Sigmoid colon (tissue), 7 donors: ENCODE results near the gene CHKA. TPM values are rescaled to one million over a fixed set of nuclear protein-coding genes. Genes with fewer than 3 reads are reported as not detected.

ENCODE experiments used
- DNase-seq: peaks from one replicate; pipeline ENCODE4 v3.0.0-alpha.2; 2019
- H3K27ac ChIP-seq, 4 donors: fragments of 200-600 bp; sonication (generic); one replicate each; pipeline ENCODE4 v1.5.1; 2016 to 2019; ENCODE audit warnings: mild to moderate bottlenecking in 1 of 4
- H3K27me3 ChIP-seq, 3 donors: fragments of 200-600 bp; sonication (generic); one replicate each; pipeline ENCODE4 v1.5.1; 2019; ENCODE audit warnings: mild to moderate bottlenecking in 1 of 3
- H3K36me3 ChIP-seq, 4 donors: fragments of 200-600 bp; sonication (generic); one replicate each; pipeline ENCODE4 v1.5.1; 2016 to 2019
- H3K4me1 ChIP-seq, 4 donors: fragments of 200-600 bp; sonication (generic); one replicate each; pipeline ENCODE4 v1.5.1; 2017 to 2019
- H3K4me3 ChIP-seq, 4 donors: fragments of 200-600 bp; sonication (generic); one replicate each; pipeline ENCODE4 v1.5.1; 2017 to 2019; ENCODE audit warnings: mild to moderate bottlenecking in 2 of 4, moderate library complexity in 1 of 4
- H3K9me3 ChIP-seq, 4 donors: fragments of 200-600 bp in 3 of 4; sonication (generic) in 3 of 4; one replicate each; pipeline versions ENCODE4 v1.5.1 to v1.6.1; 2013 to 2019
- CTCF ChIP-seq, 4 experiments: fragments of 450-650 bp in 3 of 4; fragments of 200-600 bp in 1 of 4; IDR thresholded peaks; one replicate each; pipeline ENCODE4 v1.5.1; 2016 to 2019; ENCODE audit warnings: antibody characterized with exemption in 4 of 4, mild to moderate bottlenecking in 3 of 4, moderate library complexity in 2 of 4
- EP300 ChIP-seq, 4 donors: sonication (generic); formaldehyde crosslinking; IDR thresholded peaks; one replicate each; pipeline ENCODE4 v1.6.1; 2017; ENCODE audit warnings: antibody characterized with exemption in 4 of 4
- POLR2A ChIP-seq, 2 donors: fragments of 450-650 bp; IDR thresholded peaks; one replicate each; pipeline ENCODE4 v1.6.1; 2016; ENCODE audit warnings: antibody characterized with exemption in 2 of 2, mild to moderate bottlenecking in 2 of 2, moderate library complexity in 2 of 2
- POLR2AphosphoS5 ChIP-seq, 4 donors: sonication (generic); formaldehyde crosslinking; IDR thresholded peaks; one replicate each; pipeline ENCODE4 v1.6.1; 2017; ENCODE audit warnings: antibody characterized with exemption in 4 of 4
- WGBS, 2 donors: extraction: QIAGEN DNeasy Blood & Tissue Kit; methylation state at CpG; one replicate each; pipeline ENCODE4 v1.1.7; 2013; 5-methylcytosine and 5-hydroxymethylcytosine counted together
- intact Hi-C: fragments of 100-400 bp; cut with DNase I; formaldehyde crosslinking; loops from one replicate; pipeline ENCODE4 v1.15.1; 2023
- polyA plus RNA-seq, 3 donors: library from polyadenylated mRNA; stranded (reverse); fragments of 200-250 nt; gene quantifications; one replicate each; pipeline ENCODE4 v1.2.3, GENCODE V29; 2013
- total RNA-seq, 4 donors: library from RNA; depleted of rRNA; stranded (reverse); fragments of >200 nt; gene quantifications; one replicate each; pipeline ENCODE4 v1.1.0, GENCODE V29; 2016
- donor health status: healthy with polysubstance abuse.
- donor health status: Bipolar disorder and iron deficiency.
- donor health status: healthy.

The CHKA gene
- total and polyA plus RNA-seq, 7 donors, result 16.4 to 41.0 (median 27.0) TPM

DNA sequence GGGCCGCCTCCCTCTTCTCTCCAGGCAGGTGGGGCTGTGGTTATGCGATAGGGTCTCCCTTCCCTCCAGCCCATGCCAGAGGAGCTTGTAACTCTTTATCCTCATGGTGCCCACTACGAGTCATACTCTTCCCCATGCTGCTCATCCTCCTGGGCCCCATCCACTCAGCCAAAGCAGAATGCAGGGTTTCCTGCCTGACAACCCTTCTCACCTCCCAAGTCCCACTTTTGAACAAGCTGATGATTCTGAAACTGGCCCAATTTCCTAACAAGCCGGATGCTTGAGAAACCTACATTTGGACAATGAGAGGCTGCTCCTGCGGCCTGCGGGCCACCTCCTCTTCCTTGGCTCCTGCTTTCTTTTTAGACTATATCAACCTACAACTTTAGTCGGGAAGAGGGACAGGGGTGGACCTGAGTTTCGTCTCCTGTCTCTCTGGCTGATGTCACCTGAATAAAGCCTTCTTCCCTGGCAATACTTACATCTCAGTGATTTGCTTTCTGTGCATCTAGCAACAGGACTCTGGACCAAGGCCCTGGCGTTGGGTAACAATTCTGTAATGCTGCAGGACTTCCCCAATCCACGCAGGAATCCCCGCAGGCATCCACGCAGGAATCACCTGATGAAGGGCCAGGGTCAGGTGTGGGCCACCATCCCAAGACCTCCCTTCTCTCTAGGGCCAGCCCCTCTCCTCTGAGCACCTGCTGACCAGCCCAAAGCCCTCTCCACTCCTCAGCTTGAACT is 92.2 kb downstream of the CHKA start:
- TF ChIP-seq CTCF (IDR thresholded peaks at IDR 0.05) (no peak), POLR2A (IDR thresholded peaks at IDR 0.05) (no peak), EP300 (IDR thresholded peaks at IDR 0.05) (no peak), POLR2AphosphoS5 (IDR thresholded peaks at IDR 0.05) (no peak)
- intact Hi-C loops, result no loop called here
- WGBS, 2 donors, result 89 to 92% methylated on average over 12 of the region's 12 CpGs
- Histone ChIP-seq H3K27ac (no peak overlapping the region), H3K9me3 (peaks cover 0 to 4% (median 0%) of the 10 kb centered on the region in 4 donors), H3K4me3 (no peak overlapping the region), H3K4me1 (peaks cover 0 to 32% (median 27%) of the 10 kb centered on the region in 4 donors), H3K27me3 (no peaks in the 10 kb centered on the region), H3K36me3 (peaks cover 5 to 31% (median 17%) of the 10 kb centered on the region in 4 donors)
- DNase-seq, result no peak

DNA sequence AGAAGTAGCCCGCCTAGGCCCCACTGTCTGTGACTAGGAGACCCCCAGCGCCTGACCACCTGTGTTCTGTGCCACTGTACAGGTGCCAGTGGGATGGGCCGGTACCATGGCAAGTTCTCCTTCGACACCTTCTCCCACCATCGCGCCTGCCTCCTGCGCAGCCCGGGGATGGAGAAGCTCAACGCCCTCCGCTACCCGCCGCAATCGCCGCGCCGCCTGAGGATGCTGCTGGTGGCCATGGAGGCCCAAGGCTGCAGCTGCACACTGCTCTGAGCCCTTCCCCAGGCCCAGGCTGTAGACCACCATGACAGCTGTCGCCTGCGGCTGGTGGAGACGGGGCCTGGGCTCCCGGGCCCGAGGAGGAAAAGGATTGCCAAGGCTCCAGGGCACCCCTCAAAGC is 93.5 kb downstream of the CHKA start:
- intact Hi-C loops, result no loop called here

GRCh38 chr11:68026391-68027105 is 94.6 kb downstream of the CHKA start:
- H3K9me3 ChIP-seq, result peaks cover 0 to 4% (median 0%) of the 10 kb centered on the region in 4 donors
- DNase-seq, result no peak
- WGBS, 2 donors, result 85 to 89% methylated on average over 18 of the region's 18 CpGs
- no peak overlapping the region for H3K27ac ChIP-seq
- H3K4me3 ChIP-seq, result no peak overlapping the region
- H3K27me3 ChIP-seq, result no peaks in the 10 kb centered on the region
- intact Hi-C loops, result no loop called here
- peaks cover 0 to 18% (median 12%) of the 10 kb centered on the region in 4 donors for H3K4me1 ChIP-seq
- peaks cover 0 to 20% (median 4%) of the 10 kb centered on the region in 4 donors for H3K36me3 ChIP-seq
- no peak for TF ChIP-seq CTCF (IDR thresholded peaks at IDR 0.05)
- TF ChIP-seq POLR2AphosphoS5 (IDR thresholded peaks at IDR 0.05), result no peak
- no peak for TF ChIP-seq EP300 (IDR thresholded peaks at IDR 0.05)
- TF ChIP-seq POLR2A (IDR thresholded peaks at IDR 0.05), result no peak

More for the DNA sequence above, 93.5 kb downstream of the CHKA start:
- Histone ChIP-seq H3K4me1 (peaks cover 0 to 29% (median 23%) of the 10 kb centered on the region in 4 donors), H3K27me3 (no peaks in the 10 kb centered on the region), H3K9me3 (peaks cover 0 to 4% (median 0%) of the 10 kb centered on the region in 4 donors), H3K27ac (no peak overlapping the region), H3K4me3 (no peak overlapping the region), H3K36me3 (peaks cover 0 to 18% (median 4%) of the 10 kb centered on the region in 4 donors)
- no peak for TF ChIP-seq POLR2A (IDR thresholded peaks at IDR 0.05)
- TF ChIP-seq CTCF (IDR thresholded peaks at IDR 0.05), result no peak
- no peak for TF ChIP-seq EP300 (IDR thresholded peaks at IDR 0.05)
- TF ChIP-seq POLR2AphosphoS5 (IDR thresholded peaks at IDR 0.05), result no peak
- WGBS, 2 donors, result 95 to 97% methylated on average over 21 of the region's 21 CpGs
- no peak for DNase-seq

- DNase-seq, result no peak
- Histone ChIP-seq H3K36me3 (peaks cover 0 to 20% (median 4%) of the 10 kb centered on the region in 4 donors), H3K4me3 (no peak overlapping the region), H3K4me1 (peaks cover 0 to 11% (median 7%) of the 10 kb centered on the region in 4 donors), H3K27me3 (no peaks in the 10 kb centered on the region), H3K9me3 (peaks cover 0 to 4% (median 0%) of the 10 kb centered on the region in 4 donors), H3K27ac (no peak overlapping the region)
- intact Hi-C loops, result no loop called here
- 76 to 88% methylated on average over 5 of the region's 5 CpGs for WGBS, 2 donors
- TF ChIP-seq POLR2AphosphoS5 (IDR thresholded peaks at IDR 0.05) (no peak), POLR2A (IDR thresholded peaks at IDR 0.05) (no peak), EP300 (IDR thresholded peaks at IDR 0.05) (no peak), CTCF (IDR thresholded peaks at IDR 0.05) (no peak)
Observed at GRCh38 chr11:68025047-68025446, 96.1 kb downstream of the CHKA start.
